Heart left ventricle (tissue), 16 donors: Measurements from ENCODE around the gene BCL2. TPM values are rescaled to one million over a fixed set of nuclear protein-coding genes. Genes with fewer than 3 reads are reported as not detected.
A peak's percentile ranks its signal among the peaks of the same experiment; 100 is the strongest.

Experiments used
- ATAC-seq, 4 donors: fragments of 200-7000 bp; cut with Tn5 transposase; one replicate each; pipeline ENCODE4 v1.9.1; 2020 to 2022; ENCODE audit warnings: moderate library complexity in 4 of 4, mild to moderate bottlenecking in 3 of 4, moderate number of reproducible peaks in 1 of 4
- DNase-seq, 5 donors: peaks; one replicate each; pipeline ENCODE4 v3.0.0-alpha.2; 2020
- H3K27ac ChIP-seq, 12 donors: fragments of 200-600 bp; sonication (generic) in 4 of 12; one replicate each; pipeline versions ENCODE4 v1.5.0 to v1.8.0; 2016 to 2022; ENCODE audit warnings: mild to moderate bottlenecking in 2 of 12
- H3K27me3 ChIP-seq, 9 donors: fragments of 200-600 bp; sonication (generic) in 2 of 9; one replicate each; pipeline versions ENCODE4 v1.5.1 to v1.8.0; 2016 to 2022; ENCODE audit warnings: mild to moderate bottlenecking in 3 of 9
- H3K36me3 ChIP-seq, 9 donors: fragments of 200-600 bp; sonication (generic) in 2 of 9; one replicate each; pipeline versions ENCODE4 v1.5.0 to v1.8.0; 2018 to 2022; ENCODE audit warnings: mild to moderate bottlenecking in 2 of 9
- H3K4me1 ChIP-seq, 12 donors: fragments of 200-600 bp; sonication (generic) in 4 of 12; one replicate each; pipeline versions ENCODE4 v1.5.0 to v1.8.0; 2016 to 2022; ENCODE audit warnings: mild to moderate bottlenecking in 3 of 12
- H3K4me3 ChIP-seq, 12 donors: fragments of 200-600 bp; sonication (generic) in 4 of 12; one replicate each; pipeline versions ENCODE4 v1.5.0 to v1.8.0; 2017 to 2022; ENCODE audit warnings: mild to moderate bottlenecking in 9 of 12, moderate library complexity in 4 of 12
- H3K9me3 ChIP-seq, 12 donors: fragments of 200-600 bp; sonication (generic) in 4 of 12; one replicate each; pipeline versions ENCODE4 v1.5.0 to v1.8.0; 2016 to 2022; ENCODE audit warnings: mild to moderate bottlenecking in 1 of 12
- CTCF ChIP-seq, 12 donors: fragments of 200-600 bp; sonication (generic) in 4 of 12; IDR thresholded peaks; one replicate each; pipeline versions ENCODE4 v1.5.0 to v1.8.0; 2018 to 2022; ENCODE audit warnings: antibody characterized with exemption in 12 of 12, mild to moderate bottlenecking in 5 of 12
- POLR2A ChIP-seq, 2 donors: fragments of 450-650 bp; IDR thresholded peaks; one replicate each; pipeline ENCODE4 v1.6.1; 2017; ENCODE audit warnings: antibody characterized with exemption in 2 of 2, mild to moderate bottlenecking in 2 of 2, moderate library complexity in 2 of 2
- WGBS, 4 donors: extraction: QIAGEN DNeasy Blood & Tissue Kit in 2 of 4; methylation state at CpG; one replicate each; pipeline versions ENCODE4 v1.1.5 to v1.1.7; 2013 to 2018; 5-methylcytosine and 5-hydroxymethylcytosine counted together
- intact Hi-C, 10 donors: fragments of 100-400 bp; cut with DNase I; formaldehyde crosslinking; loops; one replicate each; pipeline versions ENCODE4 v1.11.1 to v1.14.2; 2022
- polyA plus RNA-seq, 2 donors: library from polyadenylated mRNA; stranded (reverse); fragments of 200-250 nt; gene quantifications; one replicate each; pipeline ENCODE4 v1.2.3, GENCODE V29; 2013
- total RNA-seq, 9 donors: library from RNA; depleted of rRNA in 2 of 9; stranded (reverse); fragments of >200 nt in 2 of 9; fragmentation: NEBNext Ultra II Directional in 3 of 9; extraction: Animal tissue kit (Norgen Biotek cat#: 25700) in 3 of 9; gene quantifications; one replicate each; pipeline versions ENCODE4 v1.1.0 to v1.2.4, GENCODE V29; 2016 to 2023
- donor health status: ischemic (EF 13 %, LVEDD 7.1; RV severe dilation, severe dysfunction).
- donor health status: healthy with polysubstance abuse.
- donor health status: DM: no; HTN: yes; CAD: no.
- donor health status: DM: no; HTN: no; CAD: no.
- donor health status: ischemic (EF 25% LVEDD 6.9; RV normal size, moderate dysfunction).
- donor health status: ischemic (EF 25% LVEDD 5.7; RV mildly dilated, moderate dysfunction).
- donor health status: healthy.
- donor health status: DM: yes; HTN: yes; CAD: no.
- donor health status: ischemic (EF 35%, LVEDD 5.7; RV mildly dilated, moderate dysfunction).
- donor health status: nonischemic (EF 11% LVEDD 7.7; RV severe dilation, severe dysfunction).
- donor health status: DM: yes; HTN: yes; CAD: no.
- donor health status: PGD.
- donor health status: ischemic (EF 29% LVEDD 5.4; RV normal size, mild dysfunction).
- donor health status: nonischemic (EF 23%, LVEDD 6.1; RV moderate dilation, normal function).

Gene BCL2
- total and polyA plus RNA-seq, 11 donors: 2.9 to 24.2 (median 8.9) TPM

- Histone ChIP-seq H3K27ac (no peak overlapping the region), H3K4me3 (no peak overlapping the region), H3K9me3 (no peaks in the 10 kb centered on the region), H3K4me1 (peaks cover 0 to 33% (median 15%) of the 10 kb centered on the region in 12 donors), H3K27me3 (no peaks in the 10 kb centered on the region), H3K36me3 (no peaks in the 10 kb centered on the region)
- TF ChIP-seq CTCF (IDR thresholded peaks at IDR 0.05) (no peak), POLR2A (IDR thresholded peaks at IDR 0.05) (no peak)
- DNase-seq: no peak
- intact Hi-C loops: loop anchor here in 3 of 10 donors (10.0 kb wide), 2 partner anchors 127 to 163 kb away; partner anchors contain the start of gene BCL2 (in 1 of the 3)
- ATAC-seq: no peak
- 94 to 97% (median 95%) methylated on average over 5 of the region's 5 CpGs for WGBS, 4 donors
Observed at GRCh38 chr18:63151539-63151938, 168.0 kb downstream of the BCL2 start.

GRCh38 chr18:63150942-63151421 lies 168.6 kb downstream of the BCL2 start:
- no peak overlapping the region for H3K27ac ChIP-seq
- TF ChIP-seq CTCF (IDR thresholded peaks at IDR 0.05) (no peak), POLR2A (IDR thresholded peaks at IDR 0.05) (no peak)
- no peaks in the 10 kb centered on the region for H3K36me3 ChIP-seq
- ATAC-seq: no peak
- intact Hi-C loops: loop anchor here in 3 of 10 donors (10.0 kb wide), 2 partner anchors 126 to 164 kb away; partner anchors contain the start of gene BCL2 (in 1 of the 3)
- H3K27me3 ChIP-seq: no peaks in the 10 kb centered on the region
- peaks cover 0 to 36% (median 15%) of the 10 kb centered on the region in 12 donors for H3K4me1 ChIP-seq
- 93 to 95% (median 95%) methylated on average over 4 of the region's 4 CpGs for WGBS, 4 donors
- H3K9me3 ChIP-seq: no peaks in the 10 kb centered on the region
- DNase-seq: no peak
- no peak overlapping the region for H3K4me3 ChIP-seq

- TF ChIP-seq POLR2A (IDR thresholded peaks at IDR 0.05): no peak
- TF ChIP-seq CTCF (IDR thresholded peaks at IDR 0.05): no peak
- intact Hi-C loops: loop anchor here in 3 of 10 donors (10.0 kb wide), 2 partner anchors 126 to 164 kb away; partner anchors contain the start of gene BCL2 (in 1 of the 3)
- H3K4me3 ChIP-seq: no peak overlapping the region
- no peaks in the 10 kb centered on the region for H3K36me3 ChIP-seq
- no peaks in the 10 kb centered on the region for H3K27me3 ChIP-seq
- no peak for DNase-seq
- ATAC-seq: no peak
- no peaks in the 10 kb centered on the region for H3K9me3 ChIP-seq
- H3K4me1 ChIP-seq: peaks cover 0 to 37% (median 12%) of the 10 kb centered on the region in 12 donors
- 81 to 92% (median 82%) methylated on average over 8 of the region's 8 CpGs for WGBS, 4 donors
- no peak overlapping the region for H3K27ac ChIP-seq
Observed at GRCh38 chr18:63150326-63150725, 169.2 kb downstream of the BCL2 start.

GRCh38 chr18:63149302-63149587 lies 170.3 kb downstream of the BCL2 start:
- Histone ChIP-seq H3K27ac (peak overlapping the region in 2 of 12 donors; percentile 27 to 63), H3K9me3 (no peaks in the 10 kb centered on the region), H3K27me3 (no peaks in the 10 kb centered on the region), H3K4me1 (peaks cover 0 to 34% (median 9%) of the 10 kb centered on the region in 12 donors), H3K4me3 (no peak overlapping the region), H3K36me3 (no peaks in the 10 kb centered on the region)
- no peak for DNase-seq
- ATAC-seq: peak; percentile 20 to 65 (median 39)
- intact Hi-C loops: no loop called here
- TF ChIP-seq POLR2A (IDR thresholded peaks at IDR 0.05): no peak
- TF ChIP-seq CTCF (IDR thresholded peaks at IDR 0.05): no peak
- 83 to 89% (median 86%) methylated on average over 9 of the region's 9 CpGs for WGBS, 4 donors
